OCI-LY3 (cell line): ENCODE measurements around the gene IFNAR1.

Experiments
- H2AFZ ChIP-seq: fragments of 200-600, 300-600 bp; shearing (Covaris generic); 2 replicates; pipeline ENCODE4 v1.6.0; 2014; ENCODE audit warnings: antibody characterized with exemption, low read depth, low read length
- H3K27ac ChIP-seq: fragments of 200-600, 300-600 bp; sonication (generic); 2 replicates; pipeline ENCODE4 v1.5.1; 2014; ENCODE audit warnings: mild to moderate bottlenecking, low read length, moderate library complexity, mixed read lengths
- H3K27me3 ChIP-seq: fragments of 200-600, 300-600 bp; sonication (generic); 2 replicates; pipeline ENCODE4 v1.6.1; 2014; ENCODE audit warnings: low read depth, low read length, mixed read lengths
- H3K36me3 ChIP-seq: fragments of 200-600, 300-600 bp; sonication (generic); replicated peaks from 2 replicates; pipeline ENCODE3; 2014; ENCODE audit warnings: low read depth, low read length, mixed read lengths
- H3K4me1 ChIP-seq: fragments of 300-600, 200-600 bp; sonication (generic); 2 replicates; pipeline ENCODE4 v1.6.1; 2014; ENCODE audit warnings: low read length, mixed read lengths
- H3K4me2 ChIP-seq: fragments of 200-600, 300-600 bp; sonication (generic); 2 replicates; pipeline ENCODE4 v1.6.1; 2014; ENCODE audit warnings: low read length, mixed read lengths
- H3K4me3 ChIP-seq: fragments of 300-600, 200-600 bp; sonication (generic); 2 replicates; pipeline ENCODE4 v1.5.1; 2014; ENCODE audit warnings: antibody characterized with exemption, mild to moderate bottlenecking, low read length, moderate library complexity
- H3K79me2 ChIP-seq: fragments of 300-600, 200-600 bp; shearing (Covaris generic); 2 replicates; pipeline ENCODE4 v1.6.1; 2014; ENCODE audit warnings: mild to moderate bottlenecking, low read length, mixed read lengths
- H3K9ac ChIP-seq: fragments of 300-600, 200-600 bp; shearing (Covaris generic); 2 replicates; pipeline ENCODE4 v1.6.0; 2014; ENCODE audit warnings: mild to moderate bottlenecking, low read length, moderate library complexity
- H3K9me3 ChIP-seq: fragments of 200-600, 300-600 bp; shearing (Covaris generic); 2 replicates; pipeline ENCODE4 v1.6.1; 2014; ENCODE audit warnings: low read length, mixed read lengths; ENCODE audit not compliant: insufficient read depth
- H4K20me1 ChIP-seq: fragments of 200-600, 300-600 bp; sonication (generic); 2 replicates; pipeline ENCODE4 v1.6.1; 2016; ENCODE audit warnings: low read length, mixed read lengths; ENCODE audit not compliant: insufficient read depth
- CTCF ChIP-seq: fragments of 200-600, 300-600 bp; sonication (generic); IDR thresholded peaks from 2 replicates; pipeline ENCODE4 v1.5.1; 2014; ENCODE audit warnings: antibody characterized with exemption, low read length, low read depth
- EZH2phosphoT487 ChIP-seq: fragments of 200-600 bp; shearing (Covaris generic); IDR thresholded peaks from 2 replicates; pipeline ENCODE4 v1.6.1; 2018; ENCODE audit warnings: antibody characterized with exemption, mixed run types, low read depth

Gene IFNAR1

GRCh38 chr21:33324291-33325221 lies at the start of gene IFNAR1:
IFNAR1 (plus strand) TSS chr21:33324970; CDS start chr21:33325056, 86 bp downstream.
- H3K9ac ChIP-seq, result peak within 1 kb of the TSS; percentile 92
- peaks cover 37% of the 10 kb centered on the region for H3K79me2 ChIP-seq
- H3K4me3 ChIP-seq, result peak within 1 kb of the TSS; percentile 91
- peaks cover 3% of the 10 kb centered on the region for H3K4me1 ChIP-seq
- H3K9me3 ChIP-seq, result no peaks in the 10 kb centered on the region
- TF ChIP-seq CTCF, result no peak
- no peak for TF ChIP-seq EZH2phosphoT487
- no peaks in the 10 kb centered on the region for H3K36me3 ChIP-seq
- H3K27me3 ChIP-seq, result no peaks in the 10 kb centered on the region
- peak within 1 kb of the TSS; percentile 96 for H2AFZ ChIP-seq
- H3K4me2 ChIP-seq, result peak within 1 kb of the TSS; percentile 88
- H3K27ac ChIP-seq, result peak within 1 kb of the TSS; percentile 95
- H4K20me1 ChIP-seq, result no peaks in the 10 kb centered on the region; the same call in 1 of the 2 replicates

- no peaks in the 10 kb centered on the region for H3K27me3 ChIP-seq
- no peak for TF ChIP-seq CTCF
- no peak for TF ChIP-seq EZH2phosphoT487
- peaks cover 52% of the 10 kb centered on the region for H3K36me3 ChIP-seq
- no peak overlapping the region for H3K4me2 ChIP-seq
- H3K27ac ChIP-seq, result no peak overlapping the region
- no peaks in the 10 kb centered on the region for H3K79me2 ChIP-seq
- H2AFZ ChIP-seq, result no peak overlapping the region
- no peak overlapping the region for H3K4me3 ChIP-seq
- H3K4me1 ChIP-seq, result no peaks in the 10 kb centered on the region
- no peak overlapping the region for H3K9ac ChIP-seq
- H3K9me3 ChIP-seq, result 0 out of 2 replicates have a peak, but pooled peaks cover 4% of the 10 kb centered on the region
- H4K20me1 ChIP-seq, result no peaks in the 10 kb centered on the region
These were observed 46.0 kb upstream of the IFNAR1 start for GRCh38 chr21:33278721-33279120.

GRCh38 chr21:33279330-33279820 lies 45.4 kb upstream of the IFNAR1 start:
- peaks cover 53% of the 10 kb centered on the region for H3K36me3 ChIP-seq
- no peak for TF ChIP-seq EZH2phosphoT487
- no peak for TF ChIP-seq CTCF
- H4K20me1 ChIP-seq, result no peaks in the 10 kb centered on the region

GRCh38 chr21:33281096-33281652 lies 43.6 kb upstream of the IFNAR1 start:
- Histone ChIP-seq H3K4me3 (no peak overlapping the region), H3K4me2 (no peak overlapping the region), H3K36me3 (peaks cover 51% of the 10 kb centered on the region), H3K27ac (no peak overlapping the region), H3K27me3 (no peaks in the 10 kb centered on the region), H3K79me2 (no peaks in the 10 kb centered on the region), H2AFZ (no peak overlapping the region), H3K9ac (no peak overlapping the region), H4K20me1 (no peaks in the 10 kb centered on the region), H3K4me1 (no peaks in the 10 kb centered on the region), H3K9me3 (0 out of 2 replicates have a peak, but pooled peaks cover 4% of the 10 kb centered on the region)
- TF ChIP-seq CTCF (no peak), EZH2phosphoT487 (no peak)

More at GRCh38 chr21:33279330-33279820, 45.4 kb upstream of the IFNAR1 start:
- Histone ChIP-seq H3K79me2 (no peaks in the 10 kb centered on the region), H3K27ac (no peak overlapping the region), H3K27me3 (no peaks in the 10 kb centered on the region), H3K9ac (no peak overlapping the region), H2AFZ (no peak overlapping the region), H3K4me3 (no peak overlapping the region), H3K4me1 (no peaks in the 10 kb centered on the region), H3K4me2 (no peak overlapping the region), H3K9me3 (0 out of 2 replicates have a peak, but pooled peaks cover 4% of the 10 kb centered on the region)
